GM10847 (cell line): ENCODE data around the gene GLTP.

ENCODE experiments used
- POLR2A ChIP-seq: IDR thresholded peaks from 2 replicates; pipeline ENCODE4 v1.6.1; 2011; ENCODE audit not compliant: insufficient read length; ENCODE audit errors: extremely low read depth

The GLTP gene

DNA sequence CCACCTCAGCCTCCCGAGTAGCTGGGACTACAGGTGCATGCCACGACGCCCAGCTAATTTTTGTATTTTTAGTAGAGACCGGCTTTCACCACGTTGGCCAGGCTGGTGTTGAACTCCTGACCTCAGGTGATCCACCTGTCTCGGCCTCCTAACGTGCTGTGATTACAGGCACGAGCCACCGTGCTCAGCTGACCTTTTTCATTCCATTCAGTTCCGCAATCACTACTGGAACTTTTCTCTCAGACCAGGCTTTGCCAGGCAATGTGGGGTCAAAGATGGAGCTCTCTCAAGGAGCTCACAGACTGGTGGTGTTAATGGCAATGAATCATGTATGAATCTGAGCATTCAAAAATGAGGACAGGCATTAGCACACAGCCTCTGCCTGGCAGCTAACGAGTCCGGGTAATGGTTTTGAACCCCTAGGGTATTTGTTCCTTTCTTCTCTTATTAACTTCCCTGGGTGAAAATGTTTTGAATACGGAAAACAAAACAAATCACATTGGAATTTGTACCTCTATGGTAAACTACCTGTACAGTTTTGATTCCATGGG lies 10.4 kb upstream of the GLTP start:
- no peak for TF ChIP-seq POLR2A

DNA sequence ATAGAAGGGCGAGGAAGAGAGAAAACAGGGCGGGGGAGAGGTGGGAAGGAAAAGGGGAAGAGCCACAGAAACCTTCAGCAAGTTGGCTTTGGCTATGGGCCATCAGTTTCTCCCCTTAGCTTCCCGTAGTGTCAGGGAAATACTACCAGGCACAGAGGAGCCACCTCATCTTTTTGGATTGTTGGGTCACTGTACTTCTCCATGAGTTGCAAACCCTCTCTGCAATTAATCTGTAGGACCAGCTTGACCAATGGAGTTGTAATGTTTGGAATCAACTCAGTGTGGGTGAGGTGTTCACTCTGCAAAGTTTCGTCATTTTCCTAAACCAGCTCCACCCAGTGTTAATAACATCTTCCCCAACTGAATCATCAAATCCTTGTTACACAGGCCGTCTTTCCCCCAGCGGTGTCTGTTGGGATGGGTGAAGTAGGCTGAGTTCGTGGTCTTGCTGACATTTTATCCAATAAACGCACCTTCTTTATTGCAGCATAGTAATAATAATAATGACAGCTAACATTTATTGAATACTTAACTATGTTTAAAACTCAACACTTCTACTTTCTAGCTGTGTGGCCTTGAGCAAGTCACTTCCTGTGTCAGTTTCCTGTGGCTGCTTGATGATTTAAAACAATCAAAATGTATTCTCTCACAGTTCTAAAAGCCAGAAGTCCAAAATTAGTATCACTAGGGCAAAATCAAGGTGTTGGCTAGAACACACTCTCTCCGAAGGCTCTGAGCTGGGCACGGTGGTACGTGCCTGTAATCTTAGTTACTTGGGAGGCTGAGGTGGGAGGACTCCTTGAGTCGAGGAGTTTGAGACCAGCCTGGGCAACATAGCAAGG lies 8.1 kb upstream of the GLTP start:
- no peak for TF ChIP-seq POLR2A

DNA sequence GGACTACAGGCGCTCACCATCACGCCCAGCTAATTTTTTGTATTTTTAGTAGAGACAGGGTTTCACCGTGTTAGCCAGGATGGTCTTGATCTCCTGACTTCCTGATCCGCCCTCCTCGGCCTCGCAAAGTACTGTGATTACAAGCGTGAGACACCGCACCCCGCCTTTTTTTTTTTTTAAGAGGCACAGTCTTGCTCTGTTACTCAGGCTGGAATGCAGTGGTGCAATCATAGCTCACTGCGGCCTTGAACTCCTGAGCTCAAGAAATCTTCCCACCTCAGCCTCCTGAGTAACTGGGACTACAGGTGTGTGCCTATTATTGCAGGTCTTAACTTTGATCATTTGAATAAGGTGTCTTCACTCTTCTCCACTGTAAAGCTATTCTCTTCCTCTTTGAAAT lies 5.3 kb upstream of the GLTP start:
- no peak for TF ChIP-seq POLR2A

DNA sequence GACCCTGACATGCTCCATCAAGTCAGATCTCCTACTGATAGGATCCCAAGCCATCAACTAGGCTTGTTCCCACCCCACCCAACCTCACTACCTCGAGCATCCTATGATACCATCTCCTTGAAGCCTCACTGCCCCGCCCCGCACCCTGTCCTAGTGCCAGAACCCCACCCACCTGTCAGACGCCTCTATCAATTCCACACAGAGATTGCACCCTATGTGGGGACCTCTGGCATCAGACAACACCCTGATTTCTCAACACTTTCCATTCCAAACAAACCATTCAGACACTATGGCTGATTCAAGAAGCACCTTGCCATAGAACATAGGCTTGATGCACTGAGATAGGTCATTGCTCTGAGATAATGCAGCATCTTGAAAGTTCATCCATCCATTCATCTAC lies 3.1 kb upstream of the GLTP start:
- TF ChIP-seq POLR2A: no peak

DNA sequence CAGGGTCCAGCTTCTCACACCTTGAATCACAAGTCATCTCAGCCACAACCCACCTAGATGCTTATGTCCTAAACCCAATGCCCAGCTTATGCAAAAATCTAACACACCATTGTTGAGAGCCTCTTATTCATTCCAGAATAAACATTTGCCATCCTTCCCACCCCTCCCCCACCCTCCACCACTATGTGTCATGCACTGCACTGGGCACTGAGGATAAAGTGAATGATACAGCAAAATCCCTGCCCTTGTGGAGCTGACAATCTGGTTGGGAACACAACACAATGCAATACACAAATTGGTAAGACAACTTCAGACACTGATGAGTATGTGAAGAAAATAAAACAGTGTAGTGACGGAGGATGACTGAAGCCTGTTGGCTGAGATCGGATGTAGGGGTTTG lies 1.4 kb upstream of the GLTP start:
- no peak for TF ChIP-seq POLR2A

DNA sequence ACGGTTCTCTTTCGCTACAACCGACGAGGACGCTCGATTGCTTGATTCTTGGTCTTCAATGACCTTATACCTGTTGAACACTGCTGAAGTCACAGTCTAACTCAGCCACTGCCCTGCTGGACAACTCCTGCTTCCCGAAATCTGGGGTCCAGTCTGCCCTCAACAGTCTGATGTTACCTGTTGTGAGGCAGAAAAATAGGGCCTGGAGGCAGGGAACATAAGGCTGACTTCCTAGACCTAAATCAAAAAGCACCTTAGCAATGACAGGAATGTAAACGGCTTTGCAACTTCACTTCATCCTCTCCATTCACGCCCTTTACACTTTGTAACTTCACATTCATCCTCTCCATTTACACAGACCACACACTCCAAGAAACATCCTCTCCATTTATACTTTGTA lies 597 bp upstream of the GLTP start:
- no peak for TF ChIP-seq POLR2A

DNA sequence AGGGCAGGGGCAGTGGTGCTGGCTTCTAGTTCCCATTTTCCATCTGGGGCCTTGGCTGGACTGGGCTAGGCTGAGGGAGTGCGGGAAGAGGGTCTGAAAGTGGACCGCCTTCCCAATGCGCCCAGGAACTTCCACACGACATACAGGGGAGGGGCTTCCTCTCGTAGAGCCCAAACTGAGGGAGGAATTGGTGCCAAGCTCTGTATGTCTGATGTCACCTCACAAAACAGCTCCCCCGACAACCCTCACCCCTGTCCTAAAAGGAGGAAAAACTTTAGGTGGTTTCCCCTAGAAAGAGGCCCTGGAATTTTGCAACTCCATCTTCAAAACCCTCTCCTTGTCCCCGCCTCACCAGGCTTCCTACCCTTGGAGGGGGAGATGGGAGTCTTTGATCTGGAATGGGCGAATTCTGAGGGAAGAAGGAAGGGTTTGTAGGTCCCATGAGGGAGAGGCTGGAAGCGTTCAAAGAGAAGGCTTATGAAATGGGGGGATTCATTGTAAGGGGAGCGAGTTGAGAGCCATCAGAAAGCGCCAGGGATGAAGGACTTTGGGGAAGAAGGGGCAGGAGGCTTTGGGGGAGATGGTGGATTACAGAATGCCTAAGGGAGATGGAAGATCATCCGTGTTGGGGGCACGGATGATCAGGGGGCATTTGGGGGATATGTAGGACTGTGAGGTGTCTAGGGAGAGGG lies 844 bp downstream of the GLTP start:
- TF ChIP-seq POLR2A: no peak

DNA sequence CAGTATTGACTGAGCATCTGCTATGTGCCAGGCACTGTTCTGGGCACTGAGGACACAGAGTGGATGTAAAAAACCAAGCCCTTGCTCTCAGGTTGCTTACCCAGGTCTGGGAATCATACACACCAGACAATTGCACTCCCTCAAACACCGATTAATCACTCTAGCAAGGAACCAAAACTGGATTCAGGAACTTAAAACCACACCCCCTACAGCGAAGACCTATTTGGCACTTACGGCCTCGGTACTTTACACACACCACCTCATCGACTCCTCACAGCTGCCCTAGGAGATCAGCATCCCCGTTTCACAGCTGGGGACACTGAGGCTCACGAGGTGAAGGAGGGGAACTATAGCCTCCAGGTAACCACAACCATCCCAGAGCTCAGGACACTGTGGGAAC lies 1.6 kb downstream of the GLTP start:
- no peak for TF ChIP-seq POLR2A

DNA sequence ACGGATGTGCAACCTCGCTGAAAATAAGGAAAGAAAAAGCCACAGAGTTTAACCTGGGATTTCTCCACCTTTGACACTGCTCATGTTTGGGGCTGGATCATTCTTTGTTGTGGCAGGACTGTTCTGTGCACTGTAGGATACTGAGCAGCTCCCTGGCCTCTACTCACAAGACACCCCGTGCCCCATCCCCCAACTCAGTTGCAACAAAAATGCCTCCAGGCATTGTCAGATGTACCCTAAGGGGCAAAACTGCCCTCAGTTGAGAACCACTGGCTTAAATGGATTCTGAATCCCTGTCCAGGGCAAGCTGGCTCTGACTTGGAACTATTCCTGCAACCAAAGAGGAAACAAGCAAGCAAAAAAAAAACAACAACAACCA lies 2.1 kb downstream of the GLTP start:
- no peak for TF ChIP-seq POLR2A

DNA sequence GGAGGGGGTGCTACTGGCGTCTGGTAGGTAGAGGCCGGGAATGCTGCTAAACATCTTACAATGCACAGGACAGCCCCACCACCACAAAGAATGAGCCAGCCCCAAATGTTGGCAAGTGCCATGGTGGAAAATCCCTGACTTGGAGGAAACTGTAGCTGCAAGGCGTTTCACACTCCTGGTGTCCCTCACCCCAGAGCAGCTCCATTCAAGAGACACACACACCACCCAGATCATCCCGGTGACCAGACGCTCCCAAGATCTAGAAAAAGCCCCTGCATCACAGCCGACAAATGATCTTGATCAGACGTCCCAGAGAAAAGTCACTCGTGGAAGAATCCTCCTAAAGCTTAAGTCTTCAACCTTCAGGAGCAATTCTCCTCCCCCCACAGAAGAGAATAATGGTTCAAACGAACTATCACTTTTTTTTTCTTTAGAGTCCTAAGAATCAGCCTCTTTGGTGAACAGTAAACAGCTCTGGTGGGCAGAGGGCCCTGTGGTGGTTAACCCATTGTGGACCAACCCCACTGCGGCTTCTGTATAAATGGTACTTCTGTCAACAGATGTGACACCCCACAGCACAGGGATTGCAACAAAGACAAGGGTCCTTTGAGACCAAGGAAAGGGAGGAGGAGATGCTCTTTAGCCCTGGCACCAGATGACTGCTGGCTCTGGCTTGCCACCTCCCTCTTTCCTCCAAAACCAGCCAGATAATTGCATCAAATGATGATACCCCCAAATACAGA lies 2.7 kb downstream of the GLTP start:
- no peak for TF ChIP-seq POLR2A

DNA sequence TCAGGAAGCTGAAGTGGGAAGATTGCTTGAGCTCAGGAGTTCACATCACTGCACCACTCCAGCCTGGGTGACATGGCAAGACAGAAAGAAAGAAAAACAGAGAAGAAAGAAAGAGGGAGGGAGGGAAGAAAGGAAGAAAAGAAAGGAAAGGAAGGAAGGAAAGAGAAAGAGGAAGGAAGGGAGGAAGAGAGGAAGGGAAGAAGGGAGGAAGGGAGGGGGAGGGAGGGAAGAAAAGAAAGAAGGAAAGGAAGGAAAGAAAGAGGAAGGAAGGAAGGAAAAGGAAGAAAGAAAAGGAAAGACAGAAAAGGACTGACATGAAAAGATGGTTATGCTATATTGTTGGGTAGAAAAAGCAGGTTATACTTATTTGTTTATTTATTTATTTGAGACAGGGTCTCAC lies 3.9 kb downstream of the GLTP start:
- no peak for TF ChIP-seq POLR2A

DNA sequence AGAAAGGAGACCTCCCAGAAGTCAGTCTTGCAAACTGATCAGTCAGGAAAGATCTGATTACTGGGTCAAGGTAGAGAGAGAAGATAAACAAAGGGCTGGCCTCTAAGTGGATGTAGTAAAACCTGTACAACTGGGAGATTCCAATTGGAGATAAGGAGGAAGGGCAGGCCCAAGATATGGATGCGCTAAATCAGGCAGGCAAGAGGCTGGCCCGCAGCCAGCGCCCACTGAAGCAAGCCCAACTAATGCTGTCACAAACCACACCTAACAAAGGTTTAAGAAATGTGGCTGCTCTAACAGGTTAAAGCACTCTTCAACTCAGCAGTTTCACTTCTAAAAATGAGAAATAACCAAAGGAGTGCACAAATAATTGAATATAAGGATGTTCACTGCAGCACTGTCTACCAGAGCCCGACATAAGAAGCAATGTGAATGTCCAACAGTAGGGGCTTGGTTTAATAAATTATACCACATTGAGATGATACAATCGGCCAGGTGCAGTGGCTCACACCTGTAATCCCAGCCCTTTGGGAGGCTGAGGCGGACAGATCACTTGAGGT lies 4.7 kb downstream of the GLTP start:
- no peak for TF ChIP-seq POLR2A

DNA sequence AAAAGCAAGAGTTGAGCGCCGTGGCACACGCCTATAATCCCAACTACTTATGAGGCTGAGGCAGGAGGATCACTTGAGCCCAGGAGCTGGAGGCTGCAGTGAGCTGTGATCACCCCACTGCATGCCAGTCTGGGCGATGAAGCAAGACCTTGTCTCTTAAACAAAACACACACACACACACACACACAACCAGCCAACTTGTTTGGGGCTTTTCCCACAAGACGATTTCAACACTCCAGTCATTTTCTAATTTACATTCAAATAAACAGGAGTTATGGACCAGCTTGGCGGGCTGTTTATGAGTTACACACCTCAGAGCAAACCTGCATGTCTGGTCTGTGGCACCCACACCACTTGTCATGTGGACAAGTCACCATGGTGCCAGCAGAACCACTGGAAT lies 6.7 kb downstream of the GLTP start:
- no peak for TF ChIP-seq POLR2A

DNA sequence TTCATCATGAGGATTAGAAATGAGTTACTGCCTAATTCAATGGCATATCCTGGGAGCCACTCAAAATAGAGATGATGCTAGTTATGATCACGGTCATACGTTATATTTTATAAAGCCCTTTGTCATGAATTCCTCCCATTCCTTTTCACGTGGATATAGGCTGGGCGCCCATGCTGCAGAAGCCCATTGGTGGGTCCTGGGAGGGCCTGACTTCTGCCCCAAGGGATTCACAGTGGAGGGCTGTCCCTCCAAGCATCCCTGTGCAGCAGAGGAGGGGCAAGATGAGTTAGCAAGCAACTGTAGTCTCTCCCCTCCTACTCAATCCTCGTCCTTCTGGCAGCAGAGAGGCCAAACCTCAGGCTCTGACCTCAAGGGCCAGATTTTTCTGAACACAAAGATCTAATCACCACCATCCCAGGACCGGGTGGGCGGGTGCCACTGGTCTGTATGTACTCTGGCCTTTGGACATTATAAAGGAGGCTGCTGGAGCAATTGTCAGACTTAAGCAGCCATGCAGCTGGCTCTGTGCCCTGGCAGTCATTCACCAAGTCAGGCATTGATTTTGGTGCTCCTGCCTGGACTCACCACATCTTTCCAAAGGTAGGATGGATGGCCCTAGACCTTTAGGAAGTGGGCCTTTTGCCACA lies 8.6 kb downstream of the GLTP start:
- no peak for TF ChIP-seq POLR2A

DNA sequence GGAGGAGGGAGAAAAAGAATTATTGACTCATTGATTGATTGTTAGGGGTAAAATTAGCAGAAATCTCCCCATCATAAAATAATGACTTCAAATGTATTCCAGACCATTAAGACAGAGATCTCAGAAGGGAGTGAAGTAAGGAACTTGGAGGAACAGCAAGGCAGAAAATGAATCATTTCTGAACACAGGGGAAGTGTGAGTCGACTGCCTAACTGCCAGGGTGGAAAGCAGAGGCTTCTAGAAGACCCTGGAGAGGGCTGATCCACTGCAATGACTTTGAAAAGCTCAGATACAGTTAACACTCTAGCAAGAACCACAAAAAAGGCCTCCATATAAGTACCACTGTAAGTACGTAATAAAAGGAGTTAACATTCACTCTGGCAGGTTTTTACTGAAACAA lies 9.7 kb downstream of the GLTP start:
- no peak for TF ChIP-seq POLR2A
